Peyer's patch (tissue), 4 donors: ENCODE results near the gene APOBEC3G.

Source experiments
- CTCF ChIP-seq, 6 experiments: fragments of 450-650 bp in 4 of 6; fragments of 200-600 bp in 2 of 6; sonication (generic) in 1 of 6; IDR thresholded peaks; one replicate each; pipeline ENCODE4 v1.5.1; 2017 to 2019; ENCODE audit warnings: antibody characterized with exemption in 6 of 6, mild to moderate bottlenecking in 3 of 6, moderate library complexity in 1 of 6
- POLR2A ChIP-seq, 2 donors: fragments of 450-650 bp; IDR thresholded peaks; one replicate each; pipeline ENCODE4 v1.5.1; 2017; ENCODE audit warnings: antibody characterized with exemption in 2 of 2, mild to moderate bottlenecking in 2 of 2, moderate library complexity in 2 of 2

GRCh38 chr22:39128508-39128907, 51.4 kb downstream of the APOBEC3G start:
- TF ChIP-seq POLR2A (IDR thresholded peaks at IDR 0.05) (no peak), CTCF (IDR thresholded peaks at IDR 0.05) (no peak)
